CD4-positive, alpha-beta T cell treated with Interleukin-17A for 4 hours (primary cell): ENCODE results near the gene ZNF736.
"Not testable (repeated sequence)": the region's sequence is repeated elsewhere in the genome, so short reads cannot be mapped to it uniquely, and the experiment has no call there.

Source experiments
- DNase-seq: peaks from one replicate; pipeline ENCODE4 v3.0.0-alpha.2; 2020; ENCODE audit warnings: mixed read lengths

Gene ZNF736

GRCh38 chr7:64313740-64314491 lies at the start of gene ZNF736:
Gene ZNF736 (plus strand): TSS chr7:64313961. CDS start chr7:64314151, 190 bp downstream.
- DNase-seq, result peak; percentile 86

GRCh38 chr7:64266341-64266919 lies 47.3 kb upstream of the ZNF736 start:
- DNase-seq, result no peak

DNA sequence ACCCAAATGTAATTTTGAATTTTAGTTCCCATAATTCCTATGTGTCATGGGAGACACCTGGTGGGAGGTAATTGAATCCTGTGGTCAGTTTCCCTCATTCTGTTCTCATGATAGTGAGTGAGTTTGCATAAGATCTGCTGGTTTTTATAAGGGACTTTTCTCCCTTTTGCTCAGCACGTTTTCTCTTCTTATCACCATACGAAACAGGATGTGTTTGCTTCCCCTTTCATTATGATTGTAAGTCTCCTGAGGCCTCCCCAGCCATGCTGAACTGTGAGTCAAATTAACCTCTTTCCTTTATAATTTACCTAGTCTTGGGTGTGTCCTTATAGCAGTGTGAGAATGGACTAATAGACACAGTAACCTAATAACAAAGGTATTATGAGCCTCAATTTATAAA lies 36.1 kb upstream of the ZNF736 start:
- no peak for DNase-seq

GRCh38 chr7:64294701-64295420 lies 18.9 kb upstream of the ZNF736 start:
- DNase-seq, result no peak

DNA sequence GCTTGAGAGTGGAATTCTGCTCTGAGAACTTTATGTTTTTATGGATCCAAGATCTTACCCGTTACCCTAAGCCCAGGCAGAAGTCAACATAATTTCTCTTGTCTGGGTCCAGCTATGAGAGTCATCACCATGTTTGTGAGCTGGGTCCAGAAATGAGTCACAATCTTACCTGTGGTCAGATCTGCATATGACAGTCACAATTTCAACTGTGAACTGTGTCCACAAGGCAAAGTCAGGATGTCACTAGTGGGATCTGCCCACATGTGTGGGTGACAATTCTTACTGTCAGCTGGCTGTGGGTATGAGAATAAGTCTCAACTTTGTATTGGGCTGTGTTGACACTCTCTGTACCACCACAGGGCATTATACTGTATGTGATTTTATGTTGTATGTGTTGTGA lies 16.3 kb upstream of the ZNF736 start:
- not testable (repeated sequence) for DNase-seq

GRCh38 chr7:64300641-64301405 lies 12.9 kb upstream of the ZNF736 start:
- DNase-seq, result no peak

DNA sequence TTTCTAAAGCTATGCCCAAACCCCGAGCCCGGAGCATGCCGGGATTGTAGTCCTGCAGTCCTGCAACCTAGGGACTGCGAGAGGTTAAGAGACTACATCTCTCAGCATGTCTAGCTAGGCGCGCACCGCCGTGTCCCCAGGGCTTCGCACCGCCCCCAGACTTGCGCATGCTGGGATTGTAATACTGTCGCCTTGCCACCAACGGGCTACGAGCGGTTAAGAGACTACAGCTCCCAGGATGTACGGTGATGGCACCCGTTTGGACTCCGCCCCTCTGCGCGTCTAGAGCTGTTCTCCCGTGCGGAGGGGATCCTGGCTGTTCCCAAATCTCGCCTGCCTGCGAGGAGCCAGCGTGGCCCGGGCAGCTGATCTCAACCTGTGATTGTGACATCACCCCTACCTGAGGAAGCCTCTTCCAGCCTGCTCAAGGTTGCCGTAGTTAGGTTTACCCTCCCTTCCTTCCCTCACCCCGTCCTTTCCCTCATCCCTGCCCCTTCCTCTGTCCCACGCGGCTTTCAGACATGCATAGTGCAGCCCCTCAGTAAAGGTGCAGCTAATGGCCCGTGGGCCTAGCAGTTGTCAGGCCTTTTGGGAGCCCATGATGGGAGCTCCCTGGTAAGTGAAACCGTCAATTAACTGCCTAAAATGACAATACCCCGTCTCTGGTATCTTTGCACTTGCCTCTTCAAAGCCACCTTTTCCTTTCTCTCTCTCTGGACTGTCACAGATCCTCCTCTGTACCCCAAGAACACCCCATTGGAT lies 6.3 kb upstream of the ZNF736 start:
- peak; percentile 94 for DNase-seq

GRCh38 chr7:64308016-64308270 lies 5.8 kb upstream of the ZNF736 start:
- DNase-seq, result peak; percentile 8

- DNase-seq, result no peak
These were observed 3.3 kb upstream of the ZNF736 start for GRCh38 chr7:64310426-64310825.

- no peak for DNase-seq
These were observed 935 bp upstream of the ZNF736 start for GRCh38 chr7:64312826-64313225.

DNA sequence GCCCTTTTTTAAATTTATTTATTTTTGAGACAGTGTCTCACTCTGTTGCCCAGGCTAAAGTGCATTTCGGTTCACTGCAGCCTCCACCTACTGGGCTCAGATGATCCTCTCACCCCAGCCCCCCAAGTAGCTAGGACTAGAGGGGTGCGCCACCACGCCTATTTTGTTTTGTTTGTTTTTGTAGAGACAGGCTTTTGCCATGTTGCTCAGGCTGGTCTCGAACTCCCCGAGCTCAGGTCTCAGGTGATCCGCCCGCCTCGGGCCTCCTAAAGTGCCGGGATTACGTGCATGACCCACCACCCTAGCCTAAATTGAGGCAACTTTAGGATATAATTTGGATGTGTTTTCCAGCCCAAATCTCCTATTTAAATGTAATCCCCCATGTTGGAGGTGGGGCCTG lies 805 bp downstream of the ZNF736 start:
- DNase-seq, result no peak

DNA sequence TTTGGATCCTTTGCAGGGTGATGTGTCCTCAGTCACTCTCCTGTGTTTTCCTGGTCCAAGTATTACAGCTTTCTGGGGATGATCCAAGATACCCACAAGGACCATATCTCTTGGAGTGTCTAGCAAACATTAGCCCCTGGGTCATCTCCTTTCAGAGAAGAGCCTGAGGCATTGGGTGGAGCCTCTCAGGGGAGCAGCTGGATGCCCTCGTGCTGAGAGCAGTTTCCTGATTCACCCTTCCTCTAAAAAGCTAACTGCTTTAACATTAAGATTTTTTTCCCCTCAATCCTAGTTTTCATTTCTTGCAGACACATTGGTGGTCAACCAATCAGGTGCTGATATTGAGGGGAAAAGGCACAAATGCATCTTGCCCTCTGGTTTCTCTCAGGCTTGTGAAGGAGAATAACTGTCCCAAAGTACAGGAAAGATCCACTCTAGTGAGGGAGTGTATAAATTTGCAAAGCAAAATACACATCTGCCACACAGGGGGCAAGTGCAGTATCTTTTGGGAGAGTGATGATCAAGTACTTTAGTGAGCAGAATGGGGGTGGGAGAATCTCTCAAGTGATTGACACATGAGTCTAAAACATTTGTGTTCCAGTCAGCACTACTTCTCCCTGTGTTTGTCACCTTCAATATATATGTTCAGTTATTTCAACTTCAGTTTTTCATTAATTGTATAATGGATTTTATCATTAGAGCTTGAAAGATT lies 2.4 kb downstream of the ZNF736 start:
- DNase-seq, result not testable (repeated sequence)

GRCh38 chr7:64320547-64321513 lies 7.1 kb downstream of the ZNF736 start:
- no peak for DNase-seq

GRCh38 chr7:64324166-64324565 lies 10.4 kb downstream of the ZNF736 start:
- not testable (repeated sequence) for DNase-seq

DNA sequence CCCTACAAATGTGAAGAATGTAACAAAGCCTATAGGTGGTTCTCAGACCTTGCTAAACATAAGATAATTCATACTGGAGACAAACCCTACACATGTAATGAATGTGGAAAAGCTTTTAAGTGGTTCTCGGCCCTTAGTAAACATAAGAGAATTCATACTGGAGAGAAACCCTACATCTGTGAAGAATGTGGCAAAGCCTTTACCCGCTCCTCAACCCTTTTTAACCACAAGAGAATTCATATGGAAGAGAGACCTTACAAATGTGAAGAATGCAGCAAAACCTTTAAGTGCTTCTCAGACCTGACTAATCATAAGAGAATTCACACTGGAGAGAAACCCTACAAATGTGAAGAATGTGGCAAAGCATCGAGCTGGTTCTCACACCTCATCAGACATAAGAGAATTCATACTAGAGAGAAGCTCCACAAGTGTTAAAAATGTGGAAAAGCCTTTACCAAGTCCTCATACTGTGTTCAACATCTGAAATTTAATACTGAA lies 35.0 kb downstream of the ZNF736 start:
- not testable (repeated sequence) for DNase-seq

DNA sequence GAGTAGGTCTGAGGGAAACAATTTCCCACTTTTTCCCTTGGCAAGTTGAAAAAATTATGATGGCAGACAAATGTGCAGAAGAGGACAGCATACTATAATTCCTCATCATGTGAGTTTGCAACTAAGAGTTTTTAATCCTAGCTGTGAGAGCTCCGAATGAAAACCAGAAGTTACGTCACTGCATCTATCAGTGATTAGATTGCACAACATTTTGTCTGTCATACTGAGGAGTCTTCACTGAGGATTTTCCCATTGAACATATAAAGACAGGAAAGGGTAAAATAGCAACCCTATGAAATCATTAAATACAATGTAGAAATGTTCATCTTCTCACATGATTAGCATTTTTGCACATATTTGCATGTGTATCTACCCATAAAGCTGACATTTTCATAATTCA lies 45.8 kb downstream of the ZNF736 start:
- DNase-seq, result no peak

- DNase-seq, result no peak
These were observed 57.4 kb downstream of the ZNF736 start for GRCh38 chr7:64371116-64371515.

- DNase-seq, result no peak
These were observed 59.3 kb downstream of the ZNF736 start for GRCh38 chr7:64373017-64373416.

- DNase-seq, result no peak
These were observed 86.6 kb downstream of the ZNF736 start for GRCh38 chr7:64400401-64400800.
